H1 (cell line): ENCODE data around the gene FIG4. TPM values are rescaled to one million over a fixed set of nuclear protein-coding genes. Genes with fewer than 3 reads are reported as not detected.

Experiments used
- ATF2 ChIP-seq: IDR thresholded peaks from 2 replicates; pipeline ENCODE4 v1.6.1; 2012; ENCODE audit warnings: low read length, inconsistent platforms
- SIRT6 ChIP-seq: IDR thresholded peaks from one replicate; pipeline ENCODE4 v1.7.1; 2012; ENCODE audit warnings: low read length, inconsistent platforms
- polyA plus RNA-seq, 7 experiments: library from polyadenylated mRNA; depleted of rRNA in 3 of 7; stranded (reverse) in 5 of 7; unstranded in 2 of 7; fragments of >200 nt in 5 of 7; fragments of 200-250 nt in 2 of 7; gene quantifications; 1 replicate in 5 of 7; 2 replicates in 1 of 7; 4 replicates in 1 of 7; pipeline versions ENCODE4 v1.2.1 to v1.2.3, GENCODE V29; 2011 to 2013; ENCODE audit warnings: missing spikeins in 2 of 7, mixed read lengths in 2 of 7
- total RNA-seq: library from RNA; stranded (reverse); fragmentation: NEBNext Ultra II Directional; extraction: Animal tissue kit (Norgen Biotek cat#: 25700); gene quantifications from 2 replicates; pipeline ENCODE4 v1.2.1, GENCODE V29; 2021

The FIG4 gene
- total and polyA plus RNA-seq, 2 of the 8 experiments (the other 6 are each of a cell fraction or from before 2014, with no cell fraction given) = 11.8 to 21.9 TPM

GRCh38 chr6:109804020-109804419, 112.9 kb downstream of the FIG4 start (continued):
- TF ChIP-seq ATF2 (no peak), SIRT6 (no peak)
